A549 treated with ZK216348 at 1 μM for 4 hours (cell line): ENCODE results near the gene MLLT11. TPM values are rescaled to one million over a fixed set of nuclear protein-coding genes. Genes with fewer than 3 reads are reported as not detected.

Source experiments
- total RNA-seq: library from RNA; stranded (reverse); fragments of 200-300 nt; extraction: Qiagen RNA extraction; gene quantifications from 5 replicates; pipeline ENCODE4 v1.2.3, GENCODE V29; 2022; ENCODE audit warnings: low read depth

MLLT11 gene
- 9.5 to 20.3 TPM (median 17.4 TPM) in 5 replicates for total RNA-seq

GRCh38 chr1:151060007-151060656 lies at the start of gene MLLT11:
Gene MLLT11, plus strand, starts transcription at chr1:151060397. Its CDS starts 6,828 bp downstream, at chr1:151067225.

DNA sequence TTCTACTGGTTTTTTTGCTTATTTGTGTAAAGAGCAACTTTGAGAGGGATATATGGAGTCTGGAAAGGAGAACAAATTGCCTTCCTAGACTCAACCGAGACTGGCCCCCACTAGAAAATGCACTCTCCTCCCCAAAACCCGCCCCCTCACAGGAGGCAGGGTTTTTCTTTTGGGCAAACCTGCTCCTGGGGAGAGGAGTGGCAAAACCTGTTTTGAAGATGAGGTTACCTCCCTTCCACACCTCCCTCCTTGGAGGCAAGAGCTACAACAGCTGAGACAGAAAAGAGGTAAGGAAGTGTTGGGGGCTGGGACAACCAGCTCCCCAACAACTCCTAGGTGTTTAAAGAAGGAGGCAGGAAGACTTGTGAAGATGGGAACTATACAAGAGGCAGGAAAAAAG lies 23.8 kb upstream of the MLLT11 start, which contains the start of gene BNIPL:
Gene BNIPL (plus strand): TSS at position 231 of the 400 bp plus-strand sequence. CDS start 140 bp downstream, at position 371.

GRCh38 chr1:151047591-151047924 lies 12.6 kb upstream of the MLLT11 start, which contains the start of gene C1orf56:
Gene C1orf56, plus strand, starts transcription at chr1:151047751. Its CDS starts 97 bp downstream, at chr1:151047848.

DNA sequence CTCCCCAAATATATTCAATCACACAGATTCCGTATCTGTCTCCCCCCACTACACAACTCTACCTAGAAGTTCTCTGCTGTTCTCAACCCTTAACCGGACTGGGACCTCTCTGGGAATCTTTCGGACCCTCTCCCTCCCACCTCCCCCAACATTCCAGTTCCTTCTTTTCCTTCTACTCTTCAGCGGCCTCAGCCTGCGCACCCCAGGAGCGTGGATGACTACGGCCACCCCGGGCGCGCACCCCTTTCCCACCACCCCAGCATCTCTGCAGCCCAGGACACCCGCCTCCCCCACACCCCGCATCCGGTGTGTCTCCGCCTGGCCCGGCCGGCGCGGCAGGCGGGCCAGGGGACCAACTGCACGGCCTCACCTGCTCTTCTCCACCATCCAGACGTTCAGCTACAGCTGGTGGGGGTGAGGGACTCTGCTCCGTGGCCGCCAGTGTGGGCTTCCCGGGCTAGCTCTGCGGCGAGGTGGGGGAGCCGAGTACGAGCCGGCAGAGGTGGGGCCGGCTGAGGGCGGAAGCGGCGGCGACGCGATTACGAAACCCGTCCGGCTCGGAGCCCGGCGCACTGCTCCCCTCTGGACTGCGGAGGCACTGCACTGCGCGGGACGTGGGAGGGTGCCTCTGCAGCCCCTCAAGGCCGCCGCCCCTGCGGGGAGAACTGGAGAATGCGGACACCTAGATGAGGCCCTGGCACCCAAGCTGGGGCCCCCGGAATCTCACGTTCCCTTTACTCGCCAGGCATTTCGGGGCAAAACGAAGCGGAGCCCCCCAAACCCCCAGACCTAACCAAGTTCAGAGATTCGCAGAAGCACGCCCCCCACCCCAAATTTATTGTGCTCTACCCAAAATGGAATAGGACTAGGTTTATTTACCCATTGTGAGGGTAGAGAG lies 839 bp upstream of the MLLT11 start, which contains the start of gene CDC42SE1:
Gene CDC42SE1 (minus strand): TSS at position 514 of the 898 bp plus-strand sequence. CDS start 3,892 bp downstream, outside the sequence.

GRCh38 chr1:151070474-151071276 lies 10.5 kb downstream of the MLLT11 start, which contains the start of gene GABPB2:
Gene GABPB2, plus strand, starts transcription at chr1:151070761. Its CDS starts 17,429 bp downstream, at chr1:151088190.

Other genes with a start within 250 kb of the MLLT11 start
- 9.9 to 14.7 TPM (median 12.3 TPM) in 5 replicates for gene ARNT, start 183.8 kb upstream of the MLLT11 start, total RNA-seq
- 0.12 TPM in 1 of 5 replicates, not detected in the others for gene CTXND2, start 173.3 kb upstream of the MLLT11 start, total RNA-seq
- 22.0 to 26.5 TPM (median 25.5 TPM) in 5 replicates for gene SETDB1, start 134.0 kb upstream of the MLLT11 start, total RNA-seq
- gene CERS2, start 85.6 kb upstream of the MLLT11 start, total RNA-seq = 233 to 262 TPM (median 240 TPM) in 5 replicates
- 0.87 to 1.3 TPM (median 1.1 TPM) in 5 replicates for gene ANXA9, start 78.1 kb upstream of the MLLT11 start, total RNA-seq
- gene MINDY1, start 53.5 kb upstream of the MLLT11 start, total RNA-seq = 2.3 to 4.2 TPM (median 3.8 TPM) in 5 replicates
- gene PRUNE1, start 51.9 kb upstream of the MLLT11 start, total RNA-seq = 10.8 to 16.0 TPM (median 14.6 TPM) in 5 replicates
- 0.07 to 0.27 TPM (median 0.09 TPM) in 3 of 5 replicates, not detected in the others for gene BNIPL, start 23.8 kb upstream of the MLLT11 start, total RNA-seq
- gene C1orf56, start 12.6 kb upstream of the MLLT11 start, total RNA-seq = 4.2 to 7.5 TPM (median 6.7 TPM) in 5 replicates
- gene CDC42SE1, start 775 bp upstream of the MLLT11 start, total RNA-seq = 78.6 to 87.3 TPM (median 81.7 TPM) in 5 replicates
- gene GABPB2, start 10.4 kb downstream of the MLLT11 start, total RNA-seq = 3.2 to 4.0 TPM (median 3.7 TPM) in 5 replicates
- 0.59 to 2.2 TPM (median 1.5 TPM) in 5 replicates for gene SEMA6C, start 86.2 kb downstream of the MLLT11 start, total RNA-seq
- not detected in 5 replicates for gene TNFAIP8L2, start 96.3 kb downstream of the MLLT11 start, total RNA-seq
- 4.6 to 7.4 TPM (median 6.9 TPM) in 5 replicates for gene LYSMD1, start 105.5 kb downstream of the MLLT11 start, total RNA-seq
- 44.7 to 55.2 TPM (median 46.7 TPM) in 5 replicates for gene SCNM1, start 105.7 kb downstream of the MLLT11 start, total RNA-seq
- 0.66 to 0.74 TPM in 2 of 5 replicates, not detected in the others for gene TMOD4, start 115.6 kb downstream of the MLLT11 start, total RNA-seq
- gene VPS72, start 129.8 kb downstream of the MLLT11 start, total RNA-seq = 43.3 to 64.3 TPM (median 46.5 TPM) in 5 replicates
- gene PIP5K1A, start 138.2 kb downstream of the MLLT11 start, total RNA-seq = 43.7 to 66.5 TPM (median 45.9 TPM) in 5 replicates
- 160 to 214 TPM (median 195 TPM) in 5 replicates for gene PSMD4, start 194.3 kb downstream of the MLLT11 start, total RNA-seq
- gene ZNF687, start 221.9 kb downstream of the MLLT11 start, total RNA-seq = 8.4 to 14.9 TPM (median 13.4 TPM) in 5 replicates